Right forelimb (tissue), 1 donor: Measurements from ENCODE around the gene TFAP2C.

Experiments
- DNase-seq: peaks from one replicate; pipeline ENCODE4 v3.0.0-alpha.2; 2018

Gene TFAP2C

DNA sequence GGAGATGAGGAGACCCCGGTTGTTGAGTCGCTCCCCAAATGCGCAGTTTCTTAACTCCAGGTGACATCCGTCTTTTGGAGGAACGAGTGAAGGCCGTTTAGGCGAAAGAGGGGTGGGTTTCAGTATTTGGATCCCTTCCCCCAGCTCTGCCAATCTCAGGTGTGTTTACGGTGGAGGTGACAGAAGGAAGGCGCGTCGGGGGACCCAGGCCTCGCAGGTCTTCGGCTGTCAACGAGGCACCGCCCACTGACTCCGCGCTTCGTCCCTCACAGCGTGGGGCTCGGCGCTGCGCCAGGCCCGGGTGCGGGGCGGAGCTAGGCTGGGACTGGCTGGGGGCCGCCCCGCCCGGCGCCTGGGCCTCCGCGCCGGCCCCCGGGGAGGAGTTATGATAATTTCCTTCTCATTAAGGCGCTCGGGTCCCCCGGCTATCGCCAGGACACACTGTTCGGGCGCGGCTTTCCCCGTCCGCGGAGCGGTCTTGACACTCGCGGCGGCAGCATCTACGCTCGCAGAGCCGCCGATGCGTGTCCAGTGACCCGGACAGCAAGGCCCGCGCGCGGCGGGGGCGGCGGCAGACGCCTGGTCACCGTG, at the start of gene TFAP2C:
Gene TFAP2C, plus strand, starts transcription at position 434 of the 591 bp plus-strand sequence. CDS start 239 bp downstream, outside the sequence.
- no peak for DNase-seq

DNA sequence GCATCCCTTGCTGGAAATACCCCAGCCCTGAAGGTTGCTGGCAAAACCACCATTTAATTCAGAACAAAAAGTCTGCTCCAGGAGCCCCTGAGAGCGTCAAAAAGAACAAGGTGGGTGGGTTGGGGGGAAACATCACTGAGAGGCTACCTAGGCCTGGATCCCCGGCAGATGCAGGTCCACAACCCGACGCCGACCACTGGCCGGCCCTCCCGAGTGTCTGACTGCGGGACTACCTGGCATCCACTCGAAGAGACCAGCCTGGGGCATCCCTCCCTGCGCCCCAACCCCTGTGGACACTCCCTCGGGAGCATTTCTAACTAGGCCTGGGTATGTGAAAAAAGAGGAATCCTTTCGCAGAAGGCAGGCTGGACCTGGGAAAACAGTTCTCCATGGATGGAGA, 48.9 kb upstream of the TFAP2C start:
- DNase-seq: no peak

DNA sequence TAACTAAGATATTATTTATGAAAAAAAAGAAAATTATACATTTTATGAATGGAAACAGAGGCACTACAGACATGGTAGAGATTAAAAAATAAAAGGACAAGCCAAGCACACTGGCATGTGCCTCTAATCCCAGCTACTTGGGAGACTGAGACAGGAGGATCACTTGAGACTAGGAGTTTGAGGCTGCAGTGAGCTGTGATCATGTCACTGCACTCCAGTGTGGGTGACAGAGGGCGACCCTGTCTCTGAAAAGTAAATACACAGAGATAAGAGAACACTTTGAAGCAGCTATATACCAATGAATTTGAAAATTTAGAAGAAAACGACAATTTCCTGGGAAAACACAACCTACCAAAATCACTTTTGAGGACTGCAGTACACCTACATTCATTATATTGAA, 47.4 kb upstream of the TFAP2C start:
- no peak for DNase-seq

DNA sequence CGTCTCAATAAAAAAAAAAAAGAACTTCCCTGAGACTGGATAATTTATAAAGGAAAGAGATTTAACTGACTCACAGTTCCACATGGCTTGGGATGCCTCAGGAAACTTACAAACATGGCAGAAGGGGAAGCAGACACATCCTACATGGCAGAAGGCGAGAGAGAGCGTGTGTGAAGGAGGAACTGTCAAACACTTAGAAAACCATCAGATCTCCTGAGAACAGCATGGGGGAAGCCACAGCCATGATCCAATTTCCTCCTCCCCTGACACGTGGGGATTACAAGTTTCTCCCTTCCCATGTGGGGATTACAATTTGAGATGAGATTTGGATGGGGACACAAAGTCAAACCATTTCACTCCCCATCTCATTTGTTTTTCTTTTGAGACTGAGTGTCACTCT, 46.6 kb upstream of the TFAP2C start:
- no peak for DNase-seq

GRCh38 chr20:56584916-56585315, 44.2 kb upstream of the TFAP2C start:
- DNase-seq: no peak

DNA sequence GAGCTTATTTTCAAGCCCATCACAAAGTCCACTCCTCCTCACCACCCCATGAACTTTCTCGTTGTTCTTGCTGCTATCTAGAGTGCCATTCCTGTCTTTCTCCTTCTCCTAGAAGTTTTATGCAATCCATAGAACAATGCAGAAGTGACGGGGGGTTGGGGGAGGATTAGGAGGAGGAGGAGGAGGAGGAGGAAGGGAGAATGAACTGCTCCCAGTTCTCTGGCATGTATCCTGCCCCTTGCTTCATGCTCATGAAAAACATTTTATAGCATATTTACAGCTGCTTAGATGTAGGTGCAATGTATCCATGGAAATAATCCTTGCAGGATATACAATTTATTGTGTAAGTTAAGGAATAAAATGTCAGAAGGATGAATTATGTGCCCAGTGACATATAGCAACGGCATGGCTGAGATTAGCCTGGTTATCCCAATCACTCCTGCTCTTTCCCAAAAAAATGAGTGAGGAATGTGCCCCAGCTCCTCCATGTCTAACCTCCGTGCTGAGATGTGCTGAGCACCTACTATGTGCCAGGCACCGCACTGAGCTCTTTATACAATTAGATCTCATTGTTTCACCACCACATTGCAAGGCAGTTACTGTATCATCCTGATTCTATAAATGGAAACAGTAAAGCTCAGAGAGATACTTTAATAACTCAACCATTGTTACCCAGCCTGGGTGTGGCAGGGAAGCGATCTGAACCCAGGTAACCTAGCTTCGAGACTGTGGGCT, 41.6 kb upstream of the TFAP2C start:
- DNase-seq: no peak

GRCh38 chr20:56588996-56589395, 40.1 kb upstream of the TFAP2C start:
- no peak for DNase-seq

DNA sequence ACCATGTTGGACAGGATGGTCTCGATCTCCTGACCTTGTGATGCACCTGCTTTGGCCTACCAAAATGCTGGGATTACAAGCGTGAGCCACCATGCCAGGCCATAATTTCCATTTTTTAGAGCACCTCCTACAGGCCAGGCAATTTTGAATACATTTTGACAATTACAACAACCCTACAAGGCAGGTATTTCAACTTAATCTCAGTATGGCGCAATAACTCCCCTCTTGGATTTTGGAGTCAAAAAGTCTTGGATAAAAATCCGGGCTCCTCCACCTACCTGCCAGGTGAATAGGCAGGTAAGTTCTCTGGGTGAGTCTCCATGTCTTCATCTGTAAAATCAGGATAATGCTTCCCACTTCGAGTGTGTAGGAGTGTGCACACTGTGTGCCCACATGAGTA, 39.5 kb upstream of the TFAP2C start:
- no peak for DNase-seq

- no peak for DNase-seq
Observed at GRCh38 chr20:56590888-56591287, 38.2 kb upstream of the TFAP2C start.

DNA sequence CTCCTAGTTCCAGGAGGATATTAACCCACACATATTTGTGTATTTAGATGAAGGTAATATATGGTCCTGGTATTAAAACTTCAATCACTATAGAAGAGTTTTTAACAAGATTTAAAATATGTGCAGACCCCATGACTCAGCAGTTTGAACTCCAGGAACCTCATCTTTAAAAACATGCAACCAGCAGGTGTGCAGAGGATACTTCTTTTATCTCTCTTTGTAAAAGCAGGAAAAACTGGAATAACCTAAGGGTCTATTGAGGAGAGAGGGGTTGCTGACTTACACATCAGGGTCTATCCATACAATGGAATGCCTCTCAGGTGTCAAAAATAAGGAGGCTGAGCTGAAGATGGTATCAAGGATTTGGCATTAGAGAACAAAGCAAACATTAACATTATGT, 36.9 kb upstream of the TFAP2C start:
- DNase-seq: no peak

GRCh38 chr20:56592817-56593216, 36.3 kb upstream of the TFAP2C start:
- DNase-seq: no peak

- no peak for DNase-seq
Observed at GRCh38 chr20:56595746-56596475, 33.2 kb upstream of the TFAP2C start.

GRCh38 chr20:56601166-56601565, 27.9 kb upstream of the TFAP2C start:
- DNase-seq: no peak

GRCh38 chr20:56604673-56605072, 24.4 kb upstream of the TFAP2C start:
- DNase-seq: no peak

DNA sequence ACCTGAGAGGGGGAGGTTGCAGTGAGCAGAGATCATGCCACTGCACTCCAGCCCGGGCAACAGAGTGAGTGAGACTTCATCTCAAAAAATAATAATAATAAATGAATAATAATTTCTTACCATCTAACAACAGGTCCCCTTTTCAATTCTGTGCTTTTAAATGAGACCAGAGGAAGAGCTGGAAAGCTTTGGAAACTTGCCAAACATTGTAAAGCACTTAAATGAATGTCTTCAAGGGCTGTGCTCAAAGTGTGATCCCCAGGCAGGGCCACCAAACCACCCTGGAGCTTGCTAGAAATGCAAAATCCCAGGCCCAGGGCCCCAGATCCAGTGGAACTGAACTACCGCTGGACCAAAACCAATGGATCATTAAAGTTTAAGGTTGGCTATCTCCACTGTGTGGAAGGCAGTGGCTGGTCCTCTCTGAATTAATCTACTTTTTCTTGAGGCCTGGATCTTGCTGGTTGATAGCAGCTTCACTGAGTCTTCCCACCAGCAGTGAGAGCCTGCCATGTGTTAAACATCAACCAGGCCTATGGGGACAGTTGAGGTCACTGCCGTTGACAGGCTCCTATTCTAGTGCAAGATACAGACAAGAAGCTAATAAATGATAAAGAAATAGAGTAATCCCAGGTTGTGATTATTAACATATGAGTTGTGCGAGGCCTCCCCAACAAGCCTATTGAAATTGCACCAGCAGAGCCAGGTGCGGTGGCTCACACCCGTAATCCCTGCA, 23.7 kb upstream of the TFAP2C start:
- no peak for DNase-seq

GRCh38 chr20:56606174-56606945, 22.7 kb upstream of the TFAP2C start:
- no peak for DNase-seq

- DNase-seq: no peak
Observed at GRCh38 chr20:56607061-56607704, 21.9 kb upstream of the TFAP2C start.

DNA sequence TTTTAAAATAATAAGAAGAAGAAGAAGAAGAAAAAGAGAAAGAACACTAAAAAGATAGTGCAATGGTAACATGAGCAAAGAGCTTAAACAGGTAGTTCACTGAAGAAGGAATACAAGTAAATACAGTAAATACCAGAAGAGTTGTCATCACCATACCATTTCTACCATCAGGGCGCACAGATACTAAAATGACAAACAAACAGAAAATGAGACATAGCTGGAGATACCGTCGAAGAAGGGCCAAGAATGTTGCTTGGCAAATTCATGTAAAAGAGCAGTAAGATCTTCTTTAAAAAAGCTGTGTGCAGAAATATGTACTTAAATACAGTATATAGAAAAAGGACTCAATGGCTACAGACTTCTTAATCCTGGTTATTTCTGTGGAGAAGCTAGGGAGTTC, 20.7 kb upstream of the TFAP2C start:
- DNase-seq: no peak

DNA sequence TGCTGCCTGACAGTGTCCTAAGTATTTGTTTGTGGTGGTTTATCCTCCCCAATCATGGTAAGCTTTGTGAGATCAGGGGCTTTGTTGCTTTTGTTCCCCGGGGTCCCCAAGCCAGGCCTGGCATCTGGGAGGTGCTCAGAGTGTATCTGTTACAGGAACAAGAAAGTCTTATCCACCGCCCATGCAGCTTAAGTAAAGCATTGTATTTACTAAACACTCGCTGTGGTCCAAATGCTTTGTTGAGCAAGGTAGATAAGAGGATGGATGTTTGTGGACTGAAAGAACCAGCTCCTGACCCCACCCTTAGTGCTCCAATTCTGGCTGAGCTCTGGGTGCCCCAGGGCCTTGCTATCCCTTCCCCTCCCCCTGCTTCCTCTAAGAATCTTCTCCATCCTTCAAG, 19.8 kb upstream of the TFAP2C start:
- DNase-seq: no peak

DNA sequence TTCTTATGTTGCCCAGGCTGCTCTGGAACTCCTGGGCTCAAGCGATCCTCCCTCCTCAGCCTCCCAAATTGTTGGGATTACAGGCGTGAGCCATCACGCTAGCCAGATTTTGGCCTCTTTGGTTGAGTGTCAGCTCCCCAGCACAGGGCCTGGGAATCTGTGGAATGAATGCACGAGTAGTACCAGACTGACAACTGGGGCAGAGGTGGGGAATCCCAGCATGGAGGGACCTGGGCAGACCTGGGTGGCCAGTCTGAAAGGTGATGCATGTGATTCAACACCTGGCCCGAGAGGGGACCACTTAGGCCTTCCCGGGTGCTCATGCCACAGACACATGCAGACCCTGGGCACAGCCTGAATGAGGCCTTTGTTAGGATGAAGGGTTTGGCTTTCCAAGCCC, 19.0 kb upstream of the TFAP2C start:
- DNase-seq: no peak

DNA sequence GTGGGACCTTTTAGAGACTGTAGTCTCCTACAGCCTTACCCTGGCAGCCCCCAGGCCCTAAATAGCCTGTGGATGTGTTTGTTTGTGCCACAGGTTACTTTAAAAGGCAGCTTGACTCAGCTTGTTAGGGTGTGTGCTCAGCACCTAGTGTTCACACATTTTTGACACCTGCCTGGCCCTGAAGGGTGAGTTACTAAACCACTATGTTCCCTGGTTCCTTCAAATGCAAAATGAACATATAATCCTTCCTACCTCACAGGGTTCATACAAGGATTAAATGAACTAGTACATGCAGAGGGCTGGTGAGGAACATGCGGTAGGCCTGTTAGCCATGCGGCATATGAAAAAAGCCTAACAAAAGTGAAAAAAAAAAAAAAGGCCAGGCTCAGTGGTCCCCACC, 14.9 kb upstream of the TFAP2C start:
- DNase-seq: no peak

- no peak for DNase-seq
Observed at GRCh38 chr20:56616716-56617115, 12.4 kb upstream of the TFAP2C start.
